Occipital lobe (tissue), 2 donors: ENCODE results near the gene ROBO3. TPM values are rescaled to one million over a fixed set of nuclear protein-coding genes. Genes with fewer than 3 reads are reported as not detected.

ENCODE experiments used
- DNase-seq: peaks from one replicate; lab custom pipeline; 2025; lab: John Stamatoyannopoulos, UW
- total RNA-seq: library from RNA; depleted of rRNA; stranded (reverse); fragments of >200 nt; gene quantifications from one replicate; pipeline ENCODE4 v1.2.3, GENCODE V29; 2014

Gene ROBO3, protein sequence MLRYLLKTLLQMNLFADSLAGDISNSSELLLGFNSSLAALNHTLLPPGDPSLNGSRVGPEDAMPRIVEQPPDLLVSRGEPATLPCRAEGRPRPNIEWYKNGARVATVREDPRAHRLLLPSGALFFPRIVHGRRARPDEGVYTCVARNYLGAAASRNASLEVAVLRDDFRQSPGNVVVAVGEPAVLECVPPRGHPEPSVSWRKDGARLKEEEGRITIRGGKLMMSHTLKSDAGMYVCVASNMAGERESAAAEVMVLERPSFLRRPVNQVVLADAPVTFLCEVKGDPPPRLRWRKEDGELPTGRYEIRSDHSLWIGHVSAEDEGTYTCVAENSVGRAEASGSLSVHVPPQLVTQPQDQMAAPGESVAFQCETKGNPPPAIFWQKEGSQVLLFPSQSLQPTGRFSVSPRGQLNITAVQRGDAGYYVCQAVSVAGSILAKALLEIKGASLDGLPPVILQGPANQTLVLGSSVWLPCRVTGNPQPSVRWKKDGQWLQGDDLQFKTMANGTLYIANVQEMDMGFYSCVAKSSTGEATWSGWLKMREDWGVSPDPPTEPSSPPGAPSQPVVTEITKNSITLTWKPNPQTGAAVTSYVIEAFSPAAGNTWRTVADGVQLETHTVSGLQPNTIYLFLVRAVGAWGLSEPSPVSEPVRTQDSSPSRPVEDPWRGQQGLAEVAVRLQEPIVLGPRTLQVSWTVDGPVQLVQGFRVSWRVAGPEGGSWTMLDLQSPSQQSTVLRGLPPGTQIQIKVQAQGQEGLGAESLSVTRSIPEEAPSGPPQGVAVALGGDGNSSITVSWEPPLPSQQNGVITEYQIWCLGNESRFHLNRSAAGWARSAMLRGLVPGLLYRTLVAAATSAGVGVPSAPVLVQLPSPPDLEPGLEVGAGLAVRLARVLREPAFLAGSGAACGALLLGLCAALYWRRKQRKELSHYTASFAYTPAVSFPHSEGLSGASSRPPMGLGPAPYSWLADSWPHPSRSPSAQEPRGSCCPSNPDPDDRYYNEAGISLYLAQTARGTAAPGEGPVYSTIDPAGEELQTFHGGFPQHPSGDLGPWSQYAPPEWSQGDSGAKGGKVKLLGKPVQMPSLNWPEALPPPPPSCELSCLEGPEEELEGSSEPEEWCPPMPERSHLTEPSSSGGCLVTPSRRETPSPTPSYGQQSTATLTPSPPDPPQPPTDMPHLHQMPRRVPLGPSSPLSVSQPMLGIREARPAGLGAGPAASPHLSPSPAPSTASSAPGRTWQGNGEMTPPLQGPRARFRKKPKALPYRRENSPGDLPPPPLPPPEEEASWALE (N-terminal part only)
- 4.2 TPM for total RNA-seq

GRCh38 chr11:124865181-124865901 lies at the start of gene ROBO3:
TSS of gene ROBO3 (plus strand) at chr11:124865432. CDS start at chr11:124865578, 146 bp downstream.
- no peak for DNase-seq

- no peak for DNase-seq
These were observed 48.2 kb upstream of the ROBO3 start for GRCh38 chr11:124817036-124817435.

DNA sequence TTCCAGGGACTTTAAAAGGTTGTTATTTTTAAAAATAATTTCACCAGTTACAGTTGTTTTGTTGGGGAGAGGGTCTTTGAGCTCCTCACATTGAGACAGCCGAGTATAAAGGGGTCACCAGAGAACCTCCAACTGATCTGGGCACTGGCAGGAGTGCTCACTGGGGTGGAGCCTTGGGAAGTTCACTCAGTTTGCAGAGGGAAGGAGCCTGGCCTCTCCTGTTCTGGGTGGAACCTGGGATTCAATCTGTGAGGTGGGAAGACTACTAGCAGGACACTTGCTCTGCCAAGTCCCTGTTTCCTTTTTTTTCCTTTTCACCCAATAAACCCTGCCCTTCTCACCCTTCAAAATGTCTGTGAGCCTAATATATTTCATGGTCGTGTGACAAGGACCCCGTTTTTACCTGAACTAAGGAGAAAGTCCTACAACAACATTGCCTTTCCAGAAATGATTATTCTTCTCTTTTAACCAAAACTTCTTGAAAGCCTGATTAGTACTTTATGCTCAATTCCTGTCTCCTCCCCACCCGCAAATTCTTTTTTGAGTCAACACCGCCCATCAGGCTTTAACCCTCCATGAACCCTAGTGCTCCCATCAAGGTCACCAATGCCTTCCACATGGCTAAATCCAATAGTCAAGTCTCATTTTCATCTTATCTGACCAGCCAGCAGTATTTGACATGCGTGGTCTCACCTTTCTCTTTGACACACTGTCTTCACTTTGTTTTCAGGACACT lies 43.1 kb upstream of the ROBO3 start:
- DNase-seq: no peak

DNA sequence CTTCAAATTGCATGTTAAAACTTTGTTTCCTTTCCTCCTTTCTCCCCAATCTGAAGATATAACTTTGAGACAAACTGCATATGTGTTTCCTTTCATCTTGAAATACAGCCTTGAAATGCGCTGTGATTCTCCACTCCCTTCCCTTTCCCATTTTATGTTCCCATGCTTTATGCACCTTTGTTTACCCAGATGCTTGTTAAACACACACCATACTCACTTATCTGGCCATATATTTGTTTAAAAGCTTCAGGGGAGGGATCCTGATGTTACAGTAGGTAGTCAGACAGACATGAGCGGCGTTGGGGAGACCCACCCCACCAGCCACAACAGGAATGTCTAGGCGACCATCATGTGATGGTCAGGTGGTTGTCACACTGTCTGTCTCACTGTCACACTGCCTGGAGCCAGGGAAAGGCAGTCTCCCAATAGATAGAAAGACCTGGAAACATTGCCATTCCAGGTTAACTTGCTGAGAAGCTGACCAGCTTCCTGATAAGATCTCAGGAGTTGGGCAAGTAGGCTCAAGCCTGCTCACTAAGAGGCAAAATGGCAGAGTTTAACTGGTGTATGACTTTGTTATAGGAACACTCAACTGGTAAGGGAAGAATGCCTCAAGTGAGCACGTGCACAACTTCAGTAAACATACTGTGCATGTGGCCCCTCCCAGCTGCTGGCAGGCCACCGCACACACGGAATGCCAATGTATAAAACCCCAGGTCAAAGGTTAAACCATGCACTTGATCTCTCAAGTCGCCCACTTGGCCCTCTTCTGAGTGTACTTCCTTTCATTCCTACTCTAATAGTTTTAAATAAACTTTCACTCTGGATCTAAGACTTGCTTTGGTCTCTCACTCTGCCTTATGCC lies 41.5 kb upstream of the ROBO3 start:
- DNase-seq: no peak

DNA sequence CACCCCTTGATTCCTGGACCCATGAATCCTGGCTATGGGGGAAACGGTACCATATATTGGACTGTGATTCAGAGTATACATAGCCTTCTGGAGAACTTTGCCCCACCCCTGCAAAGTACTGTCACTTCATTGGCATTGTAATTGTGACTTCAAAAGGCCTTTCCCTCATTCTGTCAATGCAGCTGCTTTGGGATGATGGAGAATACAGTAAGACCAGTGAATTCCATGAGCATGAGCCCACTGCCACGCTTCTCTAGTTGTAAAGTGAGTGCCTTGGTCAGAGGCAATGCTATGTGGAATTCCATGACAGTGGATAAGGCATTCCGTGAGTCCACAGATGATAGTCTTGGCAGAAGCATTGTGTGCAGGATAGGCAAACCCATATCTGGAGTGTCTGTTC lies 39.4 kb upstream of the ROBO3 start:
- DNase-seq: no peak

DNA sequence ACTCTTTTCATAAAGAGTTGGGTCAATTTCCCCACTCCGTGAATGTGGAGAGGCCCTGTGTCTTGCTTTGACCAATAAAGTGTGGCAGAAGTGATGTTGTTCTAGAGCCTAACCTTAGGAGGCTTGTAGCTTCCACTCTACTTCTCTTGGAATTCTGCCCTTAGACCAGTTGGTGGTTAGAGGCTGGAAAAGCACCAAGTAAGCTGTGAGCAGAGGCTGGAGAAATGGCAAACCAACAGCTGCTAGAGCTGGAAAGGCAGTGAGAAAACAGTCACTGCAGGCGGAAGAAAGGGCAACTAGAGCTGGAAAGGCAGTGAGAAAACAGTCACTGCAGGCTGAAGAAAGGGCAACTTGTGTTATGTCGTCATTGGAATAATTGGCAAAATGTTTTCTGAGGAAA lies 35.2 kb upstream of the ROBO3 start:
- no peak for DNase-seq

DNA sequence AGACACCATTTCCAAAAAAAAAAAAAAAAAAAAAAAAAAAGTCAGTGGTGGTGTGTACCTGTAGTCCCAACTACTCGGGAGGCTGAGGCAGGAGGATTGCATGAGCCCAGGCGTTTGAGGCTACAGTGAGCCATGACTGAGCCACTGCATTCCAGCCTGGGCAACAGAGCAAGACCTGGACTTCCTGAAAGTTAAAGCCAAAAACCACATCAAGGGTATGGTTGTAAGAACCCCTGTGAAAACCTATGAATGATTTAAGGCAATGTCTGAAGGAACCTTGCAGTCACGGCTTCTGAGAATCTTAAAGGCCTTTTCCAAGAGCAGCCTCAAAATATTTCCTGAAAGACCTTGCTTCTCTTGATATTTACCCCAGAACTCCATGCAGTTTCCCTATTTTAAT lies 34.5 kb upstream of the ROBO3 start:
- no peak for DNase-seq

GRCh38 chr11:124831897-124832296 lies 33.3 kb upstream of the ROBO3 start:
- DNase-seq: no peak

DNA sequence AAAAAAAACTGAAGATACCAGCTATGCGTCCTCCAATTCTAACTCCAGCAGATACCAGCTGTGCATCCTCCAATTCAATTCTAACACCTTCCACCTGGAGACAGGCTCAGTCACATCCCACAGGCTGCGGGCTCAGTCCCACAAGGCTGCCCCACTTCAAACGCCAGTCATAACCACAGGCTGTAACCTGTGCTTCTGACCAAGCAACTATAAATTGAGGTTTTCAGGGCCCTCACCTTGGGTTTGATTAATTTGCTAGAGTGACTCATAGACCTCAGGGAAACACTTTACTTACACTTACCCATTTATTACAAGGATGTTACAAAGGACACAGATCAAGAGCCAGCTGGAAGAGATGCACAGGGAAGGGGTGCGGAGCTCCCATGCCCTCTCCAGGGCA lies 32.7 kb upstream of the ROBO3 start:
- no peak for DNase-seq

DNA sequence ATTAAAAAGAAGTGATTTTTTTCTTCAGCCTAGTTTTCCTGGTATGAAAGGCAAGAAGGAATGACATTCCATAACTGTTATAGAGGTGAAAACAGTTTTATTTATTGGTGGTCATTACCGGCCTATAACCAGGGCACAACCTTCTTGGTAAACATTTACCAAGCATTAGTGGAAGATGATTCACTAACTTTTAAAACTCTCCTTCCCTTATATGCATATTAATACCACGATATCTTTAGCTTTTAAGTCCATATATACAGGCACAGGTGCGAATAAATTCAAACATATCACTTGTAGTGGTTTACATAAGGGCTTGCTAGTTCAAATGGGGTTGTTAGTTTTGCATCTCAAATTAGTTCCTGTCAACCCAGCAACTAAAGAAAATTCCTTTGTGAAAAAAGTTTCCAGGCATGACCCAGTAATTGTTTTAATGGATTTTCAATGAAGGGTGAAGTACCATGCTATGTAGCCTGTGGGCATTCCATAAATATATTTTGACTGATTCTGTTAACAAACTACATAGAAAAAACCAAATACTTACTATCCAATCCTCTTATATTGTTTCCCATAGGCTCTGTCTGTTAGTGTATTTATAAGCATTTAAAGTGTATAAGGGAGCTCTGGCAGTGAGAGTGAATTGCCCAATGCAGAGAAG lies 30.6 kb upstream of the ROBO3 start:
- no peak for DNase-seq

- no peak for DNase-seq
These were observed 29.3 kb upstream of the ROBO3 start for GRCh38 chr11:124835918-124836317.

DNA sequence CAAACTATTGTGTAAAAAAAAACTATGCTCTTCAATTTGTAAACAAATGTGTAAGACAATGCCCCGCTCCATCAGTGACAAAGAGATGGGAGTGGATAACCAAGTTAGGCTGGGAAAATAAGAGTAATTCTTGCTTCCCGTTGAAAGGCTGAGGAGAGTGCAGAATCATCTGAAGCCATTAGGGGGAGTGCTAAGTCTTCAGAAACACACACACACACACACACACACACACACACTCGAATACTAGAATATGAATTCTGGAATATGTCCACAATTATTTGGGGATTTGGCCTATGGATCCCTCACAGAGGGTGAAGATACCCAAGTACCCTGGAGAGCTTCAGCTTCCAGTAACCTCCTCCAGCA lies 27.8 kb upstream of the ROBO3 start:
- DNase-seq: no peak

DNA sequence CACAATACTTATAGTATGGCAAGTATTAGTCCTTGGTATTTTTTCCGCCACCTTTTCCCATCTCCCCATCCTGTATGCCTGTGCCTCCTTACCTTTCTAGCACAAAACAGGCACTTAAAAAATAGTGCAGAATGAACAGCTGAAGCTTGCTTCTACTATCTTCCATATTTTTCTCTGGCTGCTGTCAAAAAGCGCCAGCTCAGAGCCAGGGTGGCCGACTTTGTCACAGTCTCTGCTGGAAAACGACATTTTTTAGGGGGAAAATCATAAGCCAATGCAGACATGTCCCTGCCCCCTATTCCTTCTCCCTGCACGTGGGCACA lies 26.5 kb upstream of the ROBO3 start:
- no peak for DNase-seq

DNA sequence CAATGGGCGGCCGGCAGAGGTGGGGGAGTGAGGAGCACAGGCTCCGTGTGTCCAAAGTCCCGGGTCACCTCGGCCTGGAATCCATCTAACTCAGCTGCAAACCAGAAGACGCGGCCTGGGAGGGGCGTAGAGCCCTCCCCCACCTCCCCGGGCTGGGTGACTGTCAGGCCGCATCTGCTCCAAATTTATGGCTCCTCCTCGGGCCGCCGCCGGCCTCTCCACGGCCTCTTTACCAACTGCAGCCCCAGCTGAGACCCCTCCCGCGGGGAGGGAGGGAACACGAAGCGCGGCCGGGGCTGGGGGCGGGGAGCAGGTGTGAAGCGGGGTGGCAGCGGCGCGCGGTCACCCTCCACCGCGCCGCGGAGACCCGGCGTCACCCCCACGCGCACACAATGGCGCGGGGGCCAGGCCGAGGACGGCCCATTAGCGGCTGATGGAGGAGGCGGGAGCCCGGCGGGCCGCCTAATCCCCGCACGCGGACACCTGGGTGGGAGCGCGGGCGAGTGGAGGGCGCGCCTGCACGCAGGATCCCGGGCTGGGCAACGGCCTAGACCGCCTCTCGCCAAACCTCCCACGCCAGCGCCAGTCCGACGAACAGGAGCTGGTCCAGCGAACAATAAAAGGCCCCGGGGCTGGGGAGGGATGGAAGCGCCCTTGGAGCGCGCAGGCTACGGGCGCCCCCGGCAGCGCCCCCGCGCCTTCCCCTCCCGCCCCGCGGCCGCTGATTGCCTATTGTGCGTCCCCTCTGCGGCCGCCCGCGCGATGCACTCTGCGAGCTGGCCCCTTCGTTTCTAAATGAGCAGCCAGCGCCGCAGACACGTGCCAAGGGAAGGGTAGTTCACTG lies 25.9 kb upstream of the ROBO3 start:
- DNase-seq: no peak

DNA sequence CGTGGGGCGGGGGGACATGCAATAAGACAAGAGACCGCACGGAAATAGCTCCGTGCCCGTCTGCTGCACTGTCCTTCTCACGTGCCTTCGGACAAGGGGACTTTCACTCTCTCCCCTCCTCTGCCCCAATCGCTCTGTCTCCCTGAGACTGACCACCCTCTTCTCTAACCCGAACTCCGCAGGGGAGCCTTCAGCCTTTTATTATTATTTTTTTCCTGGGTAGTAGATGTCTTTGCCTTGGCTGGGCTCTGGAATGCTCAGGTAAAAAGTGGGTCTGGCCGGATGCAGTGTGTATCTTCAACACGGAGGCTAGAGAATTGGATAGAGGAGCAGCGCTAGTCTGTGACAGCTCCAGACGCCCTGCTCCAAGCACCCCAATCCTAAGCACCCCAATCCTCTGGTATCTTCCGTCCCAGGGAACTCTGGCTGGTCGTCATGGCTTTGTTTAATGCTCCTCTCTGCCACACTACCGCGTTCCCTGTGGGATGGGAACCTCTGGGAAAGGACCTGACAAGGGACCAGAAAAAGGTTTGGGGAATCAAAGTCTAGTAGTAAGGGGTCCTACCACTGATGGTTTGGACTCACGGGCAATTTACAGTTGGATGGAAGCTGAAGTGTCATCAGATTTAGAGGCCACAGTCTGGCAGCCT lies 25.1 kb upstream of the ROBO3 start:
- DNase-seq: no peak

DNA sequence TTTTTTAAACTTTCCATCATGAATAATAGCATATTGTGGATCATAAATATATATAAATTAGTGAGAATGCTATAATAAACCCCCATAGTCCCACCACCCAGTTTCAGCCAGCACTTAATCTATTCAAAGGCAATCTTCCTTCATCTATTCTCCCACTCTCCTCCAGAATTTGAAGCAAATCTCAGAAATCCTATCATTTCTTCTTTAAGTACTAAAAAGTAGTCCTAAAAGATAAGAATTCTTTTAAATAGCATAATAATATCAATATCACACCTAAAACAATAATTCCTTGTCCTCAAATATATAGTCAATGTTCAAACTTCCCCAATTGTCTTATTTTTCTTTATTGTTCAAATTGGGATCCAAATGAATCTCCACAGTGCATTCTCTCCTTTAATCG lies 24.6 kb upstream of the ROBO3 start:
- DNase-seq: no peak

DNA sequence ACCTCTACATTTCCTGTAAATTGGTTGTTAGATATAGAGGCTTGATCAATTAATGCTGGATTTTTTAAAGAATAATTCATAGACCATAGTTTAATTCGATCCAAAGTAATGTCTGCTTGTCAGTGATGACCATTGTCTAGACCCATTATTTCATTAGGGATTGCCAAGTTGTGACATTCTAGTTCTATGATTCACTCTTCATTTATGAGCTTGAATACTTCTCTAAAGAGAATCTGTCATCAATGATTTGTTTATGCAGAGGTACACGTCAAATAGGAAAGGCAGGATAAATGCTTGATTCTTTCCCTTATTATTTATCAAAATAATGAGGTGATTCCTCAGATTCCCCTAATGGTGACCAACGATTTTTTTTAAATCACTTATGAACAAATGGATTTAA lies 24.0 kb upstream of the ROBO3 start:
- no peak for DNase-seq

GRCh38 chr11:124841840-124842239 lies 23.4 kb upstream of the ROBO3 start:
- DNase-seq: no peak
